HepG2 (cell line): ENCODE measurements around the gene PRR30. TPM values are rescaled to one million over a fixed set of nuclear protein-coding genes. Genes with fewer than 3 reads are reported as not detected.

Source experiments
- GTF2F1 ChIP-seq: fragments of 150-350 bp; IDR thresholded peaks from 2 replicates; pipeline ENCODE4 v1.6.1; 2014; ENCODE audit warnings: low read length
- HOXA5 ChIP-seq: sonication (generic); formaldehyde crosslinking; IDR thresholded peaks from 2 replicates; pipeline ENCODE4 v1.4.0; 2020; ENCODE audit warnings: missing genetic modification reagents
- ISL2 ChIP-seq: sonication (generic); formaldehyde crosslinking; IDR thresholded peaks from 2 replicates; pipeline ENCODE4 v1.5.0; 2020; ENCODE audit warnings: missing genetic modification reagents
- KLF16 ChIP-seq, 2 experiments: sonication (generic) in 1 of 2; formaldehyde crosslinking in 1 of 2; IDR thresholded peaks; 2 replicates each; pipeline versions ENCODE4 v1.6.1 to v1.8.0; 2016 to 2023; ENCODE audit warnings: missing genetic modification reagents in 2 of 2, missing compliant biosample characterization in 1 of 2
- MLLT10 ChIP-seq: sonication (generic); formaldehyde crosslinking; IDR thresholded peaks from 2 replicates; pipeline ENCODE4 v1.4.0; 2020; ENCODE audit warnings: missing genetic modification reagents
- NR3C1 ChIP-seq: sonication (generic); formaldehyde crosslinking; IDR thresholded peaks from 2 replicates; pipeline ENCODE4 v1.4.0; 2020; ENCODE audit warnings: missing genetic modification reagents
- THRA ChIP-seq: sonication (generic); formaldehyde crosslinking; IDR thresholded peaks from 2 replicates; pipeline ENCODE4 v1.4.0; 2020; ENCODE audit warnings: missing genetic modification reagents, borderline replicate concordance
- ZMYM2 ChIP-seq: sonication (generic); formaldehyde crosslinking; IDR thresholded peaks from 2 replicates; pipeline ENCODE4 v1.8.0; 2022; ENCODE audit warnings: mild to moderate bottlenecking, missing genetic modification reagents
- ZNF44 ChIP-seq: sonication (generic); formaldehyde crosslinking; IDR thresholded peaks from 2 replicates; pipeline ENCODE4 v1.5.1; 2020; ENCODE audit warnings: mild to moderate bottlenecking, missing genetic modification reagents
- ZNF558 ChIP-seq: sonication (generic); formaldehyde crosslinking; IDR thresholded peaks from 2 replicates; pipeline ENCODE4 v1.9.0; 2022; ENCODE audit warnings: mild to moderate bottlenecking, missing genetic modification reagents, borderline replicate concordance
- polyA plus RNA-seq, 8 experiments: library from polyadenylated mRNA; depleted of rRNA in 3 of 8; stranded (reverse) in 7 of 8; unstranded in 1 of 8; fragments of >200 nt; fragmentation: Illumina TruSeq in 4 of 8; extraction: Trizol in 4 of 8; gene quantifications; 2 replicates each; pipeline versions ENCODE4 v1.2.1 to v1.2.3, GENCODE V29; 2011 to 2016; ENCODE audit warnings: low read depth in 4 of 8, missing spikeins in 1 of 8, mixed read lengths in 1 of 8; ENCODE audit not compliant: insufficient read depth in 1 of 8
- total RNA-seq, 5 experiments: library from RNA; depleted of rRNA; stranded (reverse); fragments of >200 nt; fragmentation: Illumina TruSeq; extraction: Trizol; gene quantifications; 2 replicates each; pipeline ENCODE4 v1.2.3, GENCODE V29; 2016; ENCODE audit warnings: low read depth in 1 of 5
- TF ChIP-seq, protein P1 (sequence below), 2 experiments: fragments of 450-650 bp in 1 of 2; sonication (generic) in 1 of 2; formaldehyde crosslinking in 1 of 2; IDR thresholded peaks; 2 replicates each; pipeline versions ENCODE4 v1.6.1 to v1.8.0; 2016 to 2022; ENCODE audit warnings: antibody characterized with exemption in 1 of 2, mild to moderate bottlenecking in 1 of 2, missing genetic modification reagents in 1 of 2
- TF ChIP-seq, protein P2 (sequence below): sonication (generic); formaldehyde crosslinking; IDR thresholded peaks from 2 replicates; pipeline ENCODE4 v1.5.0; 2020; ENCODE audit warnings: mild to moderate bottlenecking, missing genetic modification reagents, borderline replicate concordance

PRR30 gene
- total and polyA plus RNA-seq, 2 of the 13 experiments (the other 11 are each of a cell fraction or from before 2014, with no cell fraction given) = not detected

DNA sequence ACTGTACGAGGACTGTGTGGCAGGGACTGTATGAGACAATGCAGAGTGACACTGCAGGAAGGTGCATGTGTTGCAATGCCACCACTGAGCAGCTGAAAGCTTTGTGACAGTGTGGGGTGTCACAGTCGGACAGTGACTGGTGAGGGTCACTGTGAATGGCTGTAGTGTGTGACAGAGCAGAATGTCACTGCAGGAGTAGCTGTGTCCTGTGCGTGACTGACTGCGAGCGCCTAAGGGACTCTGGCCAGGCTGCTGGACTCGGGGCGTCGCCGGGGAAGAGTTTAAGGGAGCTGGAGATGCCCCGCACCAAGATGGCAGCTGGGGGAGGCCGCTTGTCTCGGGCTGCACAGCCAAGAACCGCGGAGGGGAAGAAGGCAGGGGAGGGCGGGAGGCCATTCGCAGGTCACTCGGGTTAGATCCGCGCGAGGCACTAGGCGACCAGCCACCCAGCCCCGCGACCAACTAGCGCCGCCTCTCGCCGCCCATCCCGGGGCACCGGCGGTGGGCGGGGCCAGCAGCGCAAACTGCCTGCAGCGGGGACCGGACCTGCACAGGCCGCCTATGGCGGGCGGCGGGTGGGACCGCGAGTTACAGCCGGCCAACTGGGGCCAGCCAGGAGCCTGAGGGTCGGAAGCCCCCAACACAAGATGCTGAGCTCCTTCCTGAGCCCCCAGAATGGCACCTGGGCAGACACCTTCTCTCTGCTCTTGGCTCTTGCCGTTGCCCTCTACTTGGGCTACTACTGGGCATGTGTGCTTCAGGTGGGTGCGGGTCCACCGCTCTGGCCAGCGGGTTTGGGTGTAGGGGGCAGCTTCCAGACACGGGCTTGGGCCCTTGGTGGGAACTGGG lies 15.7 kb downstream of the PRR30 start, which contains the start of gene ABHD1 (continued):
- TF ChIP-seq, protein P1, sequence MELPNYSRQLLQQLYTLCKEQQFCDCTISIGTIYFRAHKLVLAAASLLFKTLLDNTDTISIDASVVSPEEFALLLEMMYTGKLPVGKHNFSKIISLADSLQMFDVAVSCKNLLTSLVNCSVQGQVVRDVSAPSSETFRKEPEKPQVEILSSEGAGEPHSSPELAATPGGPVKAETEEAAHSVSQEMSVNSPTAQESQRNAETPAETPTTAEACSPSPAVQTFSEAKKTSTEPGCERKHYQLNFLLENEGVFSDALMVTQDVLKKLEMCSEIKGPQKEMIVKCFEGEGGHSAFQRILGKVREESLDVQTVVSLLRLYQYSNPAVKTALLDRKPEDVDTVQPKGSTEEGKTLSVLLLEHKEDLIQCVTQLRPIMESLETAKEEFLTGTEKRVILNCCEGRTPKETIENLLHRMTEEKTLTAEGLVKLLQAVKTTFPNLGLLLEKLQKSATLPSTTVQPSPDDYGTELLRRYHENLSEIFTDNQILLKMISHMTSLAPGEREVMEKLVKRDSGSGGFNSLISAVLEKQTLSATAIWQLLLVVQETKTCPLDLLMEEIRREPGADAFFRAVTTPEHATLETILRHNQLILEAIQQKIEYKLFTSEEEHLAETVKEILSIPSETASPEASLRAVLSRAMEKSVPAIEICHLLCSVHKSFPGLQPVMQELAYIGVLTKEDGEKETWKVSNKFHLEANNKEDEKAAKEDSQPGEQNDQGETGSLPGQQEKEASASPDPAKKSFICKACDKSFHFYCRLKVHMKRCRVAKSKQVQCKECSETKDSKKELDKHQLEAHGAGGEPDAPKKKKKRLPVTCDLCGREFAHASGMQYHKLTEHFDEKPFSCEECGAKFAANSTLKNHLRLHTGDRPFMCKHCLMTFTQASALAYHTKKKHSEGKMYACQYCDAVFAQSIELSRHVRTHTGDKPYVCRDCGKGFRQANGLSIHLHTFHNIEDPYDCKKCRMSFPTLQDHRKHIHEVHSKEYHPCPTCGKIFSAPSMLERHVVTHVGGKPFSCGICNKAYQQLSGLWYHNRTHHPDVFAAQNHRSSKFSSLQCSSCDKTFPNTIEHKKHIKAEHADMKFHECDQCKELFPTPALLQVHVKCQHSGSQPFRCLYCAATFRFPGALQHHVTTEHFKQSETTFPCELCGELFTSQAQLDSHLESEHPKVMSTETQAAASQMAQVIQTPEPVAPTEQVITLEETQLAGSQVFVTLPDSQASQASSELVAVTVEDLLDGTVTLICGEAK (IDR thresholded peaks at IDR 0.05) = no peak
- TF ChIP-seq, protein P1 (CRISPR knock-in tag; IDR thresholded peaks at IDR 0.05) = no peak
- TF ChIP-seq ISL2 (CRISPR knock-in tag) = peak; percentile 61; the same call in 1 of the 2 replicates
- TF ChIP-seq ZMYM2 (CRISPR knock-in tag) = peak; percentile 65; the same call in 1 of the 2 replicates
- TF ChIP-seq, protein P2, sequence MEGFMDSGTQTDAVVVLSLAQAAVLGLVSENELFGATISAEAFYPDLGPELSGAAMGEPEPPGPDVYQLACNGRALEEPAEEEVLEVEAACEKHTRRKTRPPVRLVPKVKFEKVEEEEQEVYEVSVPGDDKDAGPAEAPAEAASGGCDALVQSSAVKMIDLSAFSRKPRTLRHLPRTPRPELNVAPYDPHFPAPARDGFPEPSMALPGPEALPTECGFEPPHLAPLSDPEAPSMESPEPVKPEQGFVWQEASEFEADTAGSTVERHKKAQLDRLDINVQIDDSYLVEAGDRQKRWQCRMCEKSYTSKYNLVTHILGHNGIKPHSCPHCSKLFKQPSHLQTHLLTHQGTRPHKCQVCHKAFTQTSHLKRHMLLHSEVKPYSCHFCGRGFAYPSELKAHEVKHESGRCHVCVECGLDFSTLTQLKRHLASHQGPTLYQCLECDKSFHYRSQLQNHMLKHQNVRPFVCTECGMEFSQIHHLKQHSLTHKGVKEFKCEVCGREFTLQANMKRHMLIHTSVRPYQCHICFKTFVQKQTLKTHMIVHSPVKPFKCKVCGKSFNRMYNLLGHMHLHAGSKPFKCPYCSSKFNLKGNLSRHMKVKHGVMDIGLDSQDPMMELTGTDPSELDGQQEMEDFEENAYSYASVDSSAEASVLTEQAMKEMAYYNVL (CRISPR knock-in tag) = no peak
- TF ChIP-seq NR3C1 (CRISPR knock-in tag) = no peak
- TF ChIP-seq KLF16 (CRISPR knock-in tag; IDR thresholded peaks at IDR 0.05) = peak in 1 of 2 experiments; percentile 2; a peak in 1 of 4 replicates
- no peak for TF ChIP-seq MLLT10 (CRISPR knock-in tag)
- no peak for TF ChIP-seq ZNF558 (CRISPR knock-in tag)
- no peak; the same call in 1 of the 2 replicates for TF ChIP-seq THRA (CRISPR knock-in tag)
- TF ChIP-seq ZNF44 (CRISPR knock-in tag) = no peak
- TF ChIP-seq GTF2F1 = no peak
- peak; percentile 41; the same call in 1 of the 2 replicates for TF ChIP-seq HOXA5 (CRISPR knock-in tag)
